Myocyte (in vitro differentiated cells): Measurements from ENCODE around the gene RILPL1. TPM values are rescaled to one million over a fixed set of nuclear protein-coding genes. Genes with fewer than 3 reads are reported as not detected.
"Not testable (repeated sequence)": the region's sequence is repeated elsewhere in the genome, so short reads cannot be mapped to it uniquely, and the experiment has no call there.

Experiments used
- DNase-seq: peaks from one replicate; pipeline ENCODE4 v3.0.0-alpha.2; 2012; ENCODE audit warnings: low read depth
- microRNA-seq: library from miRNA; unstranded; fragments of <30 nt; microRNA quantifications from one replicate; pipeline ENCODE4, GENCODE V29; 2016
- total RNA-seq: library from RNA; depleted of rRNA; stranded (reverse); fragments of >200 nt; gene quantifications from 2 replicates; pipeline ENCODE4 v1.2.3, GENCODE V29; 2014

Gene RILPL1
- total RNA-seq, 1 donor from 2014 or later = 43.4 TPM

DNA sequence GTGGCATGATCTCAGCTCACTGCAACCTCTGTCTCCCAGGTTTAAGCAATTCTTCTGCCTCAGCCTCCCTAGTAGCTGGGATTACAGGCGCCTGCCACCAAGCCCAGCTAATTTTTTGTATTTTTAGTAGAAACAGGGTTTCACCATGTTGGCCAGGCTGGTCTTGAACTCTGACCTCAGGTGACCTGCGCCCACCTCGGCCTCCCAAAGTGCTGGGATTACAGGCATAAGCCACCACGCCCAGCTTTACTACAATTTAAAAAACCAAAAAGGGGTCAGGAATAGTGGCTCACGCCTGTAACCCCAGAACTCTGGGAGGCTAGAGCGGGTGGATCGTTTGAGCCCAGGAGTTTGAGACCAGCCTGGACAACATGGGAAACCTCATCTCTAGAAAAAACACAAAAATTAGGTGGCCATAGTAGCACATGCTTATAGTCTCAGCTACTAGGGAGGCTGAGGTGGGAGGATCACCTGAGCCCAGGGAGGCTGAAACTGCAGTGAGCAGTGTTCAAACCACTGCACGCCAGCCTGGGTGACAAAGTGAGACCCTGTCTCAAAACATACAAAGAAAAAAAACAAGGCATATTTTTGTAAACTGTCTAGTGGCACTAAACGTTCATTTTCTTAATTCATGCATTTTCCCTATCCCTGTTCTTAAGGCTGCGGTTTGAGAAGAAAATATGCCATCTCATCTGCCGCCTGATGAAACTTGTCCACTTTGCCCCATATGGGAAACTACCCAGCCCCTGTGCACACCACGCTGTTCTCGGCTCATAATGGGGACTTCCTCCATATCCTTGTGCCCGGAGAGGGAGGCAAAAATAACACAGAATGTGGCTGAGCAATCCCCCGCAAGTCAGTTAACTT is 101.3 kb downstream of the RILPL1 start:
- DNase-seq = not testable (repeated sequence)

DNA sequence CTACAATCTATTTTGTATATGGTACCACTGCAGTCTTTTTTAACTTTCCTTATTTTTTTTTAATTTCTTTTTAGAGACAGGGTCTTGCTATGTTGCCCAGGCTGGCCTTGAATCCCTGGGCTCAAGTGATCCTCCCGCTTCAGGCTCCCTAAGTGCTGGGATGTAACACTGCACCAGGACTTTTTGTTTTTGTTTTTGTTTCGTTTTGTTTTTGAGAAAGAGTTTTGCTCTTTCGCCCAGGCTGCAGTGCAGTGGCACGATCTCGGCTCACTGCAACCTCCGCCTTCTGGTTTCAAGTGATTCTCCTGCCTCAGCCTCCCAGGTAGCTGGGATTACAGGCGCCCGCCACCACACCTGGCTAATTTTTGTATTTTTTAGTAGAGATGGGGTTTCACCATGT is 104.4 kb downstream of the RILPL1 start:
- not testable (repeated sequence) for DNase-seq

DNA sequence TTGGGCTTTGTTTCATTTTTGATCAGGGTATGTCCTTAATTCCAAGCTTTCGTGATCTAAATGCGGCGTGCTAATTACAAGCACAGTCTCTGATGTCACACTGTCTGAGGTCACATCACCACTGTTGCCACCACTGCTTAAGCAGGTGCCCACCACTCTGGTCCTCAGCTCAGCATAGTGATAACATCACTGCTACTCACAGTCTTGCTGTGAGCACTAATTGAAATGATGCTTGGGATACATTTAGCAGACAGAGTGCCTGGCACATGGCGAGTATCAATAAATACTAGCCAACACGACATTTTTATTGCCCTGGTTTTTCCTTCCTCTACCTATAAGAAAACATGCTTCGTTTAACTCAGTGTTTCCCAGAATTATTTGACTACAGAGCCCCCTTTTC is 104.9 kb downstream of the RILPL1 start:
- DNase-seq = no peak

DNA sequence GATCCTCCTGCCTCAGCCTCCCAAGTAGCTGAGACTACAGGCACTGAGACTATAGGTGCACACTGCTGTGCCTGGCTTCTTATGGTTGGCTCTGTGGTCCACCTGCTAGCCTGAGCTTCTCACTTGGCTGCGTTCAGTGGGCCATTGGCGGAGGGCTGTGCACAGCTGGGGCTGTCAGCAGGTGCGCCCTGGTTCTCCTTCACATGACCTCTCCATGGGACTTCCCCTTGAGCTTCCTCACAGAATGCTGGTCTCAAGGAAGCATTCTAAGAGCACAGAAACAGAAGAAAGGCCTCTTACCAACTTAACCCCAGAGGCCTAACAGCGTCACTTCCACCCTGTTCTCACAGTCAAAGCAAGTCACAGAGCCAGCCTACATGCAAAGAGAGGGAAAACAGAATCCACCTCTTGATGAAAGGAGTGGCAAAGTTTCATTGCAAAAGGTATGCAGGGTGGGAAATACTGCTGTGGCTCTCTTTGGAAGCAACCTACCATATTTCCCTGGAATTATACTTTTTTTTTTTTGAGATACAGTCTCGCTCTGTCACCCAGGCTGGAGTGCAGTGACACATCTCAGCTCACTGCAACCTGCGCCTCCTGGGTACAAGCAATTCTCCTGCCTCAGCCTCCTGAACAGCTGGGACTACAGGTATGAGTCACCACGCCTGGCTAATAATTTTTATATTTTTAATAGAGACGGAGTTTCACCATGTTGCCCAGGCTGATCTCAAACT is 106.3 kb downstream of the RILPL1 start:
- DNase-seq = no peak

DNA sequence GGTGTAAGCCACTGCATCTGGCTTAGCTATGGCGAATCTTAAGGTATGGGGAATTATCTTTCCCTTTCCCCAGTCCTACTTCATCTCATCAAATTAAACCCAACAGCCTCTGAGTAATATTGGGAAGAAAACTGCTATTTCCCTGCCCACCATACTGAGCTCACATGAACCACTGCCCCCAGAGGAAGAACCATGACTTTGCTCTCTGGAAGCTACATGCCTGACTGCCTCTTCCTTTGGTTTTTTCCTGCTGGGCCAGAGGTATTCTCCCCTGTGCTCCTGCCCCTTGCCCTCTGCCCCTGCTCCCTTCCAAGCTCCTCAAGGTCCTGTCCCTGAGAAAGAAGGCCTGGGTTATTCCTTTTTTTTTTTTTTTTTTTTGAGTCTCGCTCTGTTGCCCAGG is 112.2 kb downstream of the RILPL1 start:
- no peak for DNase-seq

Small RNA genes lying within 50 kb of the gene (microRNA-seq; reads per million reads assigned to microRNA genes)
- not detected for gene MIR3908

Other genes starting within 250 kb of the RILPL1 start
- 30.7 and 34.0 TPM in 2 replicates for gene SBNO1, start 168.9 kb downstream of the RILPL1 start, total RNA-seq
- 37.9 and 72.1 TPM in 2 replicates for gene KMT5A, start 149.6 kb downstream of the RILPL1 start, total RNA-seq
- gene RILPL2, start 97.0 kb downstream of the RILPL1 start, total RNA-seq = 1.7 and 1.8 TPM in 2 replicates
- gene SNRNP35, start 75.6 kb downstream of the RILPL1 start, total RNA-seq = 13.6 and 21.6 TPM in 2 replicates
- gene TMED2, start 50.8 kb upstream of the RILPL1 start, total RNA-seq = 297 and 305 TPM in 2 replicates
- gene DDX55, start 68.4 kb upstream of the RILPL1 start, total RNA-seq = 13.8 and 15.8 TPM in 2 replicates
- gene EIF2B1, start 100.0 kb upstream of the RILPL1 start, total RNA-seq = 98.2 and 117 TPM in 2 replicates
- gene GTF2H3, start 100.1 kb upstream of the RILPL1 start, total RNA-seq = 33.8 and 41.3 TPM in 2 replicates
- 6.8 and 7.2 TPM in 2 replicates for gene TCTN2, start 137.4 kb upstream of the RILPL1 start, total RNA-seq
- gene ATP6V0A2, start 178.6 kb upstream of the RILPL1 start, total RNA-seq = 35.2 and 44.7 TPM in 2 replicates
- 0.16 and 0.36 TPM in 2 replicates for gene DNAH10, start 228.6 kb upstream of the RILPL1 start, total RNA-seq